Mesenteric fat pad (tissue), 1 donor: ENCODE results near the gene RAB14. TPM values are rescaled to one million over a fixed set of nuclear protein-coding genes. Genes with fewer than 3 reads are reported as not detected.
"Not testable (repeated sequence)": the region's sequence is repeated elsewhere in the genome, so short reads cannot be mapped to it uniquely, and the experiment has no call there.

Experiments used
- DNase-seq: peaks from one replicate; pipeline ENCODE4 v3.0.0-alpha.2; 2020; ENCODE audit warnings: low spot score
- total RNA-seq: library from RNA; stranded (reverse); fragmentation: NEBNext Ultra II Directional; extraction: Animal tissue kit (Norgen Biotek cat#: 25700); gene quantifications from one replicate; pipeline ENCODE4 v1.2.1, GENCODE V29; 2021
- donor health status: DM: yes; HTN: yes; CAD: no.

Gene RAB14
- total RNA-seq, 1 donor from 2014 or later: 56.9 TPM

DNA sequence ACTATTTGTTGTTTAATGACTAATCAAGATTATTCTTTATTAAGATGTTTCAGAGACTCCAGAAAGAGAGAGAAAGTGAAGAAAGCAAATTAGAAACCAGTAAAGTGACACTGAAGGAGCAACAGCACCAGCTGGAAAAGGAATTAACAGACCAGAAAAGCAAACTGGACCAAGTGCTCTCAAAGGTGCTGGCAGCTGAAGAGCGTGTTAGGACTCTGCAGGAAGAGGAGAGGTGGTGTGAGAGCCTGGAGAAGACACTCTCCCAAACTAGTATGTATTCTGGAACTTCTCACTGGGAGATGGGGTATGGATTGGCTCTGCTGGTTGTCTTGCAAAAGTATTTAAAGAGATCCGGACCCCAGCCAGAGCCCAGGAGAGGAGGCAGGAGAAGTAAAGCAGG, 33.6 kb downstream of the RAB14 start:
- no peak for DNase-seq

- no peak for DNase-seq
Observed at GRCh38 chr9:121160025-121160424, 41.6 kb downstream of the RAB14 start.

DNA sequence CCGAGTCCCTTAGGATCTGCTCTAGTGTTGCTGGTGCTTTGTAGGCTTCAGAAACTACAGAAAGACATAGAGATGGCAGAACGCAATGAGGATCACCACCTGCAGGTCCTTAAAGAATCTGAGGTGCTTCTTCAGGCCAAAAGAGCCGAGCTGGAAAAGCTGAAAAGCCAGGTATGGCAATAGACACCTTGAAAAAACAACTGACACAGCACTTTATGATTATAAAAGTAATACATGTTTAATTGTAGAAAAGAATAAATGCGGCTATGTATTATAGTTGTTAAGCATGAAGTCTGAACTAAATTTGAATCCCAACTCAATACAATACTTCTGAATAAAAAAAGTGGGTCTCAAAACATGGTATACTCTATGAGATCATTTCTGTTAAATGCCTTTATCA, 43.7 kb downstream of the RAB14 start:
- DNase-seq: no peak

GRCh38 chr9:121156263-121156731, 45.4 kb downstream of the RAB14 start:
- no peak for DNase-seq

DNA sequence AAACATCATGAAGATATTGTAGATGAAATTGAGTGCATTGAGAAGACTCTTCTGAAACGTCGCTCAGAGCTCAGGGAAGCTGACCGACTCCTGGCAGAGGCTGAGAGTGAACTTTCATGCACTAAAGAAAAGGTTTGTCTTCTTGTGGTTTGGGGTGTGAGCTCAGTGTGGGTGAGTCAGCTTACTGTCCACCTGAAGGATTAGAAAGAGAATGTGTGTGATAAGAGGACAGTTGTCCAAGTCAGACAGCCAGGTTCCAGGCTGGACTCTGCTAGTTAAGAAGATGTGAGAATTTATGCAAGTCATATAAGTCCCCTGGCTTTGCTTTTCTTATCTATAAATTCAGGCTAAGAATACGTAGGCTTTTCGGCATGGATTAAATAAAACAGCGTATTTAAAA, 46.9 kb downstream of the RAB14 start:
- no peak for DNase-seq

GRCh38 chr9:121153642-121154041, 48.0 kb downstream of the RAB14 start:
- no peak for DNase-seq

DNA sequence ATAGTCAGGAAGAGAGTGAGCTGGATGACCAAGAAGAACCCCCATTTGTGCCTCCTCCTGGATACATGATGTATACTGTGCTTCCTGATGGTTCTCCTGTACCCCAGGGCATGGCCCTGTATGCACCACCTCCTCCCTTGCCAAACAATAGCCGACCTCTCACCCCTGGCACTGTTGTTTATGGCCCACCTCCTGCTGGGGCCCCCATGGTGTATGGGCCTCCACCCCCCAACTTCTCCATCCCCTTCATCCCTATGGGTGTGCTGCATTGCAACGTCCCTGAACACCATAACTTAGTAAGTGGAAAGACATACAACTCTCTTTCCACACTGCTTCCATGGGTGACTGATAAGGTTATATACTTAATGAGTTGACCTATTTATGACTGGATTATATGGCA, 51.5 kb downstream of the RAB14 start:
- DNase-seq: no peak

- no peak for DNase-seq
Observed at GRCh38 chr9:121144482-121144881, 57.2 kb downstream of the RAB14 start.

- DNase-seq: no peak
Observed at GRCh38 chr9:121143771-121144170, 57.9 kb downstream of the RAB14 start.

- no peak for DNase-seq
Observed at GRCh38 chr9:121141706-121142105, 60.0 kb downstream of the RAB14 start.

DNA sequence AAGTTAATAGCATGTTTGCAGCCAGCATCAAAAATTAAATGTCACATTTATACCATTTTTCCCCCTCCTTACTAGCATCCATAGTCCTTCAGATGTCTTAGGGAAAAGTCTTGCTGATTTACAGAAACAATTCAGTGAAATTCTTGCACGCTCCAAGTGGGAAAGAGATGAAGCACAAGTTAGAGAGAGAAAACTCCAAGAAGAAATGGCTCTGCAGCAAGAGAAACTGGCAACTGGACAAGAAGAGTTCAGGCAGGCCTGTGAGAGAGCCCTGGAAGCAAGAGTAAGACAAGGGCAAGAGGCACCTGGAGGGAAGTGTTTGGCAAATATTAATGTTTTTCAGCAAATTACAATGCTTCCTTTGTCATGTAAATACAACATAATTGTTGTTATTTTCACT, 60.4 kb downstream of the RAB14 start:
- no peak for DNase-seq

DNA sequence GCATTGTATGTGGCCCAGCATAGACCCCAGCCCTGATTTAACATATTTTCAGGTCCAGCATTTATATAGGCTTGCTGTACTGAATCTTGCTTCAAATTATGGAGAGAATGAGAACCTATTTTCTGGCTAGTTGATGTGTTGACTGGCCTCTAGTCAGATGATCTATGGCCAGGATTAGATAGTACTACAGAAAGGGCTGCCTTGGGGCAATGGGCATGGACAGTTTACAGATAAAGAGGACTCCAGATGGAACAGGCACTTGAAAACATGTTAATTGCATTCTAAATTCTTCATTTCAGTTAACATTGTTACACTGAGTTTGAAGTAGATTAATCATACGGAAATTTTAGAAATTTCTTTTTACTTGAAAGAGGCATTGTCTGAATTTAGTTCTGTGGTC, 61.5 kb downstream of the RAB14 start:
- DNase-seq: no peak

- no peak for DNase-seq
Observed at GRCh38 chr9:121138973-121139372, 62.7 kb downstream of the RAB14 start.

DNA sequence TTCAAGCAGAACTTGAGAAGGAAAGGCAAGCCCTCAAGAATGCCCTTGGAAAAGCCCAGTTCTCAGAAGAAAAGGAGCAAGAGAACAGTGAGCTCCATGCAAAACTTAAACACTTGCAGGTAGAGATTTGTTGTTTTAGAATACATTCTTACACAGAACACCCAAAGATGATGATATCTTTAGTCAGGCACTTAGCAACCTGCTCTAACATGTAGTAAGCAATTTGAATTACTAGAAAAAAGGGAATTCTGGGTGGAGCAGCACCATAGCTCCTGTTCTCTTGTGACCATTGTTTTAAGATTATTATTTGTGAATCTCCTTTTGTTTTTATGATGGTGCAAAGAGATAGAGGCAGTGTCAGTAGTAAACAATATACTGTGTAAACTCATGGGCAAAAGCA, 63.1 kb downstream of the RAB14 start:
- no peak for DNase-seq

DNA sequence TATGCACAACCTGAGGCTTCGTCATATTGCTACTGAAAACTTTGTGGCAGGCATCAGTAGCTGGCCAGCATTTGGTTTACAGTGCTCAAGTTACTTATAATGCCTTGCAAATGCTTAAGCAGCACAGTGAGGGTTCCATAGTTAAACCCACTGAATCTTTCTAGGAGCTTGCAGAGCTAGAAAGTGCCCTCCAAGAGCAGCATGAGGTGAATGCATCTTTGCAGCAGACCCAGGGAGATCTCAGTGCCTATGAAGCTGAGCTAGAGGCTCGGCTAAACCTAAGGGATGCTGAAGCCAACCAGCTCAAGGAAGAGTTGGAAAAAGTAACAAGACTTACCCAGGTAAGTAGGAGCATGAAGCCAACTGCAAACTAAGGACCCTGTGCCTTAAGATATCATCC, 66.0 kb downstream of the RAB14 start:
- no peak for DNase-seq

GRCh38 chr9:121133104-121133816, 68.4 kb downstream of the RAB14 start:
- DNase-seq: no peak

- DNase-seq: not testable (repeated sequence)
Observed at GRCh38 chr9:121129384-121129783, 72.3 kb downstream of the RAB14 start.

Other genes starting within 250 kb of the RAB14 start
- 2.1 TPM for gene C5, start 151.6 kb downstream of the RAB14 start, total RNA-seq
- 12.7 TPM for gene CNTRL, start 126.9 kb downstream of the RAB14 start, total RNA-seq
- gene GSN, start 66.3 kb upstream of the RAB14 start, total RNA-seq: 843 TPM
- 620 TPM for gene STOM, start 168.4 kb upstream of the RAB14 start, total RNA-seq